Fibroblast of pulmonary artery (primary cell): ENCODE measurements around the gene GPAT3.
"Not testable (repeated sequence)": the region's sequence is repeated elsewhere in the genome, so short reads cannot be mapped to it uniquely, and the experiment has no call there.

Experiments used
- DNase-seq: peaks from one replicate; pipeline ENCODE4 v3.0.0-alpha.2; 2010; ENCODE audit warnings: low read depth
- H3K4me3 ChIP-seq: replicated peaks from 2 replicates; pipeline ENCODE4 v1.5.1; 2011; ENCODE audit warnings: low read depth, mild to moderate bottlenecking, control low read depth, low read length, moderate library complexity
- CTCF ChIP-seq: IDR thresholded peaks from 2 replicates; pipeline ENCODE4 v1.5.1; 2011; ENCODE audit warnings: mild to moderate bottlenecking, control low read depth, low read length, inconsistent platforms; ENCODE audit errors: missing control alignments

GPAT3 gene

GRCh38 chr4:83618991-83619645, 83.2 kb downstream of the GPAT3 start:
- no peak for TF ChIP-seq CTCF
- H3K4me3 ChIP-seq = no peak overlapping the region
- peak; percentile 43 for DNase-seq

GRCh38 chr4:83622127-83622526, 86.2 kb downstream of the GPAT3 start:
- not testable (repeated sequence) for DNase-seq, H3K4me3 ChIP-seq

GRCh38 chr4:83625821-83626220, 89.9 kb downstream of the GPAT3 start:
- no peak overlapping the region for H3K4me3 ChIP-seq
- no peak for DNase-seq
- TF ChIP-seq CTCF = no peak

GRCh38 chr4:83626245-83626836, 90.4 kb downstream of the GPAT3 start:
- DNase-seq = no peak
- TF ChIP-seq CTCF = no peak
- H3K4me3 ChIP-seq = no peak overlapping the region

- no peak for TF ChIP-seq CTCF
- DNase-seq = peak; percentile 77
- no peak overlapping the region for H3K4me3 ChIP-seq
Measured at GRCh38 chr4:83629945-83630721, 94.2 kb downstream of the GPAT3 start.

GRCh38 chr4:83631066-83631465, 95.2 kb downstream of the GPAT3 start:
- no peak overlapping the region for H3K4me3 ChIP-seq
- no peak for TF ChIP-seq CTCF
- peak; percentile 52 for DNase-seq

GRCh38 chr4:83636930-83637329, 101.0 kb downstream of the GPAT3 start:
- DNase-seq = no peak
- no peak overlapping the region for H3K4me3 ChIP-seq
- no peak for TF ChIP-seq CTCF
